ENCODE results near the gene PNCK. TPM values are rescaled to one million over a fixed set of nuclear protein-coding genes. Genes with fewer than 3 reads are reported as not detected.
A peak's percentile ranks its signal among the peaks of the same experiment; 100 is the strongest.

The PNCK gene
- total and polyA plus RNA-seq, 5 experiments from 2014 or later = not detected

DNA sequence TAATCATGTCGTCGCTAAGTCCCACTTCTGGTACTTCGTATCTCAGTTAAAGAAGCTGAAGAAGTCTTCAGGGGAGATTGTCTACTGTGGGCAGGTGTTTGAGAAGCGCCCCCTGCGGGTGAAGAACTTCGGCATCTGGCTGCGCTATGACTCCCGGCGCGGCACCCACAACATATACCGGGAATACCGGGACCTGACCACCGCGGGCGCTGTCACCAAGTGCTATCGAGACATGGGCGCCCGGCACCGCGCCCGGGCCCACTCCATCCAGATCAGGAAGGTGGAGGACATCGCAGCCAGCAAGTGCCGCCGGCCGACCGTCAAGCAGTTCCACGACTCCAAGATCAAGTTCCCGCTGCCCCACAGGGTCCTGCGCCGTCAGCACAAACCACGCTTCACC is 11.3 kb downstream of the PNCK start:
- Mint-ChIP-seq H3K4me1 (peaks cover 0 to 3% (median 1%) of the 10 kb centered on the region in 4 donors), H3K9me3 (peaks cover 0 to 9% (median 0%) of the 10 kb centered on the region in 9 donors), H3K27me3 (peaks cover 2 to 20% (median 4%) of the 10 kb centered on the region in 5 donors), H3K36me3 (no peaks in the 10 kb centered on the region), H3K27ac (no peak overlapping the region), H3K4me3 (peak overlapping the region; percentile 22 to 72 (median 58))
- POLR2A ChIA-PET = interaction anchor here (0.8 kb wide), 1 partner anchor 721 kb away, joined by 3 read pairs; no protein-coding TSS in a partner anchor
- ATAC-seq (no peak), DNase-seq (peak; percentile 33 to 75 (median 52))

DNA sequence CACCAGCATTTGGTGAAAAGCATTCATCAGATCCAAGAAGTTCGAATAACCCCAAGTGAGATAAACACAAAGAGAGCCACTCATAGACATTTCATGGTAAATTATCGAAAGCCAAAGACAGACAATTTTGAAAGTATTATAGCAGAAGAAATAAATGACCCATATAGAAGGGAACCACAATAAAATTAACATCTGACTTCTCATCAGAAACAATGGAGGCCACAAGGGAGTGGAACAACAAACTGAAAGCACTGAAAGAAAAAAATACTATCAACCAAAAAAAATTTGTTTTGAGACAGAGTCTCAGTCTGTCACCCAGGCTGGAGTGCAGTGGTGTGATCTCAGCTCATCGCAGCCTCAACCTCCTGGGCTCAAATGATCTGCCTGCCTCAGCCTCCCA is 14.3 kb downstream of the PNCK start:
- no peak for ATAC-seq
- Mint-ChIP-seq H3K4me3 (no peak overlapping the region), H3K27ac (no peak overlapping the region), H3K27me3 (peaks cover 0 to 19% (median 0%) of the 10 kb centered on the region in 5 donors), H3K36me3 (no peaks in the 10 kb centered on the region), H3K4me1 (peaks cover 0 to 3% (median 1%) of the 10 kb centered on the region in 4 donors), H3K9me3 (peaks cover 0 to 5% (median 0%) of the 10 kb centered on the region in 9 donors)
- DNase-seq = no peak
- POLR2A ChIA-PET = no interaction called here

DNA sequence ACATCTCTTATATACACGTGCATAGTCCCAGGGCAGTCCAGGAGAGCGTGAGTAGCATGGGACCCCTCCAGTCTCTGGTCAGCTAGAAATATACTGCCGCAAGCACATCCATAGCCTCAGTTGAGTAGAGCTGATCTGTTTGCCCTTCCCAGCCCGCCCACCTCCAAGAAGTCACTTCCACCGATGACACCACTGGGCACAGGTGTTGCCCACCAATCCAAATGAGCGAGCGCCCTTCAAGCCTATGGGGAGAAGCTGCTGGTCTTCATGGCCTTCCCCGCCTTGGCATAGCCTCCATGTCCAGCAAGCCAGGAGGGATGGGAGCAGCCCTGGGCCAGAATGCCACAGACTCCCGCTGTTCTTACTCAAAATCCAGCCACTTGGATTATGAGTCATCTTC is 16.5 kb downstream of the PNCK start:
- H3K4me1 Mint-ChIP-seq = peaks cover 0 to 2% (median under 1%) of the 10 kb centered on the region in 4 donors
- POLR2A ChIA-PET = no interaction called here
- peaks cover 0 to 17% (median 0%) of the 10 kb centered on the region in 5 donors for H3K27me3 Mint-ChIP-seq
- peaks cover 0 to 10% (median 0%) of the 10 kb centered on the region in 9 donors for H3K9me3 Mint-ChIP-seq
- H3K4me3 Mint-ChIP-seq = no peak overlapping the region
- DNase-seq (no peak), ATAC-seq (no peak)
- no peaks in the 10 kb centered on the region for H3K36me3 Mint-ChIP-seq
- H3K27ac Mint-ChIP-seq = no peak overlapping the region

DNA sequence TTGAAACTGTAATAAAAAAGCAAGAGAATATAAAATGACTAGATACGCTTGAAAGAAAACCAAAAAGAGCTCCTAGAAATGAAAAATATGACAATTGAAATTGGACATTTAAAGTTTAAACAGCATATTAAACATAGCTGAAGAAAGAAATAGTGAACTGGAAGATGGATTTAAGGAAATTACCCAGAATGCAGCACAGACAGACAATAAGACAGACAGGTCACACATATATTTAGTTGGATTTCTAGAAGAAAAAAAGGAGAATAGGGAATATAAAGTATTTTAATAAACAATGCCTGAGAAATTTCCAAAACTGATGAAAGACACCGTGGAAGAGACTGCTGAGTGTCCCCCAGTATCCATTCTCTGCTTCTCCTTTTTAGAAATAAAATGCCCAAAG is 20.1 kb downstream of the PNCK start:
- DNase-seq (no peak), ATAC-seq (no peak)
- H3K27me3 Mint-ChIP-seq = peaks cover 0 to 6% (median 2%) of the 10 kb centered on the region in 5 donors
- H3K36me3 Mint-ChIP-seq = no peaks in the 10 kb centered on the region
- no peaks in the 10 kb centered on the region for H3K4me1 Mint-ChIP-seq
- POLR2A ChIA-PET = no interaction called here
- H3K9me3 Mint-ChIP-seq = peaks cover 0 to 9% (median 0%) of the 10 kb centered on the region in 9 donors
- no peak overlapping the region for H3K4me3 Mint-ChIP-seq
- no peak overlapping the region for H3K27ac Mint-ChIP-seq

DNA sequence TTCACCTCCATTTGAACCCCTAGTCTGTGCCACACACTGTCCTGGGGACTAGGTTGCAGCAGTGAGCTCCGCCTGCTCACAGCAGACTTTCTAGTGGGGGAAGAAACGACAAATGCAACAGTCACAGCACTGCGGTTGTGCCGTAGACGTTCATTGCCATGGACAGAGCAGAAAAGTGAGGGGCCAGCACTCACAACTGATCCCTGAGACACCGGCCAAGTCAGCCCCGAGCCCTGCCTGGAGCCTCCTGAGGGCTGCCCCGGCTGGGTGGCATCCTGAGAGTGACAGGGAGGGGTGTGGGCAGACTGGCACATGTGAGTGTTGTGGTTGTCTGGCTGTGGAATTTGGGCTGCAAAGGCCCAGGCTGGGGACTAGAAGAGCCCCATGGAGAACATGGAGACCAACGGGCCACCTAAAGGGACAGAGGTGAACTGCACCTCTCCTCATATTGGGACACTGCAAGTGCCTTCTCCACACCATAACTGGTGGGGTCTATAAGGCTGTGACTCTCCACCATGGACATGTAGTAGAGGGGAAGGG is 22.0 kb downstream of the PNCK start:
- Mint-ChIP-seq H3K36me3 (no peaks in the 10 kb centered on the region), H3K27ac (no peak overlapping the region), H3K9me3 (peaks cover 0 to 9% (median 0%) of the 10 kb centered on the region in 9 donors), H3K4me1 (no peaks in the 10 kb centered on the region), H3K4me3 (no peak overlapping the region), H3K27me3 (peaks cover 0 to 7% (median 1%) of the 10 kb centered on the region in 5 donors)
- peak in 1 of 10 donors; percentile 22 for DNase-seq
- POLR2A ChIA-PET = no interaction called here
- peak in 1 of 2 donors; percentile 39 for ATAC-seq

DNA sequence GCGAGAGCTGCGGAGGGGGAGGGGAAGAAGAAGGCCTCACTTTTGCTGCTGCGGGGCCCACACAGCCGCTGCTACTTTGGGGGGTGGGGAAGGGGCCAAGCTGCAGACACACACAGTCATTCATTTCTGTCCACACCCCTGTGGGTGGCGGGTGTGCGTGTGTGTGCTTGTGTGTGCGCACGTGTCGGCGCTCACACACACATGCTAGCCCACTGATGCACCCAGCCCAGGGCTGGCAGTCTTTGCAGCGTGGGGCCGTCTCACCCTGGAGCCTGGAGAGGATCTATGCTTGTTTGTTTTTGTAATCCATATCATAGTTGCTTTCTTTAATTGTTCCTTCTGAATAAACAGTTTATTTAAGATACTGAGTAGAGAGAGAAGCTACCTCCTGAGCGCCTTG is 22.7 kb downstream of the PNCK start:
- Mint-ChIP-seq H3K9me3 (peaks cover 0 to 9% (median 0%) of the 10 kb centered on the region in 9 donors), H3K27me3 (peaks cover 0 to 11% (median 3%) of the 10 kb centered on the region in 5 donors), H3K27ac (no peak overlapping the region), H3K36me3 (peaks cover 0 to 3% (median 0%) of the 10 kb centered on the region in 3 donors), H3K4me3 (no peak overlapping the region), H3K4me1 (no peaks in the 10 kb centered on the region)
- DNase-seq (no peak), ATAC-seq (no peak)
- POLR2A ChIA-PET = no interaction called here

DNA sequence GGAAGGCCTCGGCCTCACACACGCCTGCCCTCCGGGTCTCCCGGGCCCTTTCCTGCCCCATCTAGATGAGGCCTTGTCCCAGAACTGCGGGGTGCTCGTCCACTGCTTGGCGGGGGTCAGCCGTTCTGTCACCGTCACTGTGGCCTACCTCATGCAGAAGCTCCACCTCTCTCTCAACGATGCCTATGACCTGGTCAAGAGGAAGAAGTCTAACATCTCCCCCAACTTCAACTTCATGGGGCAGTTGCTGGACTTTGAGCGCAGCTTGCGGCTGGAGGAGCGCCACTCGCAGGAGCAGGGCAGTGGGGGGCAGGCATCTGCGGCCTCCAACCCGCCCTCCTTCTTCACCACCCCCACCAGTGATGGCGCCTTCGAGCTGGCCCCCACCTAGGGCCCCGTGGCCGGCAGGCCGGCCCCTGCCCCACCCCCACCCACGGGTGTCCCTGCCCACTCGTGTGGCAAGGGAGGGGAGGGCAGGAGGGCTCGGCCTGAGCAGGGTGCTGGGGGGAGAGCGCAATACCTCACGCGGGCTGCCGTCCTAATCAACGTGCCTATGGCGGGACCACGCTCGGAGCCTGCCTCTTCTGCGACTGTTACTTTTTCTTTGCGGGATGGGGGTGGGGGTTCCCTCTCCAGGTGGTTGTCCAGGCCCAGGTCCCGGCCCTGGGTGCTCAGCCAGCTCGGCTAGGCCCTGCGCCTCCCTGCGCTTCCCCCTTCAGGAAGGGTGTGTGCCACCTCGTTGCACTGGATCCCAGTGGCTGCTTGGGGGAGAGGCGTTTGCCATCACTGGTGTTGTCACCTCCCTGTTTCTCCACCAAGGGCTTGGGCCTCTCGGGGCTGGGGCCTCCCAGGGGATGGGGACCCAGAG is 23.5 kb downstream of the PNCK start:
- Mint-ChIP-seq H3K36me3 (peaks cover 0 to 3% (median 0%) of the 10 kb centered on the region in 3 donors), H3K27me3 (peaks cover 0 to 17% (median 4%) of the 10 kb centered on the region in 5 donors), H3K4me3 (no peak overlapping the region), H3K9me3 (peaks cover 0 to 9% (median 0%) of the 10 kb centered on the region in 9 donors), H3K4me1 (no peaks in the 10 kb centered on the region), H3K27ac (no peak overlapping the region)
- ATAC-seq (no peak), DNase-seq (peak in 1 of 10 donors; percentile 16)
- POLR2A ChIA-PET = no interaction called here

DNA sequence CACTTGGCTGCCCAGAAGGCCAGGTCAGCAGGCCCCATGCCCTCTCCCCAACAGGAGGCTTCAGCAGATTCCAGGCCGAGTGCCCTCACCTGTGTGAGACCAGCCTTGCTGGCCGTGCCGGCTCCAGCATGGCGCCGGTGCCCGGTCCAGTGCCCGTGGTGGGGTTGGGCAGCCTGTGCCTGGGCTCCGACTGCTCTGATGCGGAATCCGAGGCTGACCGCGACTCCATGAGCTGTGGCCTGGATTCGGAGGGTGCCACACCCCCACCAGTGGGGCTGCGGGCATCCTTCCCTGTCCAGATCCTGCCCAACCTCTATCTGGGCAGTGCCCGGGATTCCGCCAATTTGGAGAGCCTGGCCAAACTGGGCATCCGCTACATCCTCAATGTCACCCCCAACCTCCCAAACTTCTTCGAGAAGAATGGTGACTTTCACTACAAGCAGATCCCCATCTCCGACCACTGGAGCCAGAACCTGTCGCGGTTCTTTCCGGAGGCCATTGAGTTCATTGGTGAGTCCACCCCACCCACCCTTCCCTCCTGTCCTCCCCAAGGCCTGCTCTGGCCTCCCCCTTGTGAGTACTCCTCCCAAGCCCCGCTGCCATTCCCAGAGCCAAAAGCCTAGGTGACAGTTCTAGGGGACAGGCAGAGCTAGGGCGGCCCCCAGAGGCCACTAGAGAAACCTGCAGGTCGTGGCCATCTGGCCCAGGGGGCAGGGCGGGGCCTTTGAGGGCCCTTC is 24.3 kb downstream of the PNCK start:
- Mint-ChIP-seq H3K27me3 (peaks cover 0 to 25% (median 8%) of the 10 kb centered on the region in 5 donors), H3K27ac (no peak overlapping the region), H3K4me3 (no peak overlapping the region), H3K4me1 (peaks cover 0 to 1% (median 0%) of the 10 kb centered on the region in 4 donors), H3K36me3 (peaks cover 0 to 3% (median 0%) of the 10 kb centered on the region in 3 donors), H3K9me3 (peaks cover 0 to 9% (median 0%) of the 10 kb centered on the region in 9 donors)
- peak; percentile 63 to 76 for ATAC-seq
- POLR2A ChIA-PET = no interaction called here
- DNase-seq = peak in 5 of 10 donors; percentile 23 to 61 (median 34)

DNA sequence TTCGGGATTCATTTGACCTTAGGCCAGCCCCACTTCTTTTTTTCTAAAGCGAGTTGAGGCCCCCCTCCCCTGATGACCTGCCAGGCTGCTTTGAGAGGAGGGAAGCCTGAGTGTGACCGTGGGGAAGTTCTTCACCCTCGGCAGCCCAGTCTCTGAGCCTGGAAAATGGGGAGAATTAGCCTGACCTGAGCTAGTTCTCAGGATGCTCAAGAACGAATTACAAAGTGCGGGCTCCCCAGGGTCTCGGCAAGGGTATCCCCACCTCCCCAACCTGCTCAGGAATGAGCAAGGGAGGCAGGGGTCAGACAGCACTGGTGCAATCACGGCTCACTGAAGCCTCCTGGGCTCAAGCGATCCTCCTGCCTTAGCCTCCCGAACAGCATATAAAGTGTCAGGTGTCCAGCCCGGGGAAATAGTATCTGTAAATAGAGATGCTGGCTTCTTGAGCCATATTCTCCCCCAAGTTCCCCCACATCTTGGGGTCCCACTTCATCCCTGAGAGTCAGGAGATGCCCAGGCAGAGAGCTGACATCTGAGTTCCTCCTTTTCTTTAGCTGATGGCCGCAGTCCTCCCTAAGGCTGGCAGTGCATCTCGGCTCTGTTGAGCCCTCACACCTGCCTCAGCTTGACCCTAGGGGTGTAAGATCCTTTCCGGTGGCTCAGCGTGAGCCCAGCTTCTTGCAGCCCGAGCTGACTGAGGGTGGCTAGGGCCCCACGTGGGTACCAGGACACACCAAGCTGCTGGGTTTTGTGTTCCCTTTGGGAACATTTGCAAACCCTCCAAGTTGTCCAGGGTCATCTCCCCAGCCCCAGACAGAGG is 25.0 kb downstream of the PNCK start:
- DNase-seq = peak in 1 of 10 donors; percentile 31
- no peak overlapping the region for H3K27ac Mint-ChIP-seq

DNA sequence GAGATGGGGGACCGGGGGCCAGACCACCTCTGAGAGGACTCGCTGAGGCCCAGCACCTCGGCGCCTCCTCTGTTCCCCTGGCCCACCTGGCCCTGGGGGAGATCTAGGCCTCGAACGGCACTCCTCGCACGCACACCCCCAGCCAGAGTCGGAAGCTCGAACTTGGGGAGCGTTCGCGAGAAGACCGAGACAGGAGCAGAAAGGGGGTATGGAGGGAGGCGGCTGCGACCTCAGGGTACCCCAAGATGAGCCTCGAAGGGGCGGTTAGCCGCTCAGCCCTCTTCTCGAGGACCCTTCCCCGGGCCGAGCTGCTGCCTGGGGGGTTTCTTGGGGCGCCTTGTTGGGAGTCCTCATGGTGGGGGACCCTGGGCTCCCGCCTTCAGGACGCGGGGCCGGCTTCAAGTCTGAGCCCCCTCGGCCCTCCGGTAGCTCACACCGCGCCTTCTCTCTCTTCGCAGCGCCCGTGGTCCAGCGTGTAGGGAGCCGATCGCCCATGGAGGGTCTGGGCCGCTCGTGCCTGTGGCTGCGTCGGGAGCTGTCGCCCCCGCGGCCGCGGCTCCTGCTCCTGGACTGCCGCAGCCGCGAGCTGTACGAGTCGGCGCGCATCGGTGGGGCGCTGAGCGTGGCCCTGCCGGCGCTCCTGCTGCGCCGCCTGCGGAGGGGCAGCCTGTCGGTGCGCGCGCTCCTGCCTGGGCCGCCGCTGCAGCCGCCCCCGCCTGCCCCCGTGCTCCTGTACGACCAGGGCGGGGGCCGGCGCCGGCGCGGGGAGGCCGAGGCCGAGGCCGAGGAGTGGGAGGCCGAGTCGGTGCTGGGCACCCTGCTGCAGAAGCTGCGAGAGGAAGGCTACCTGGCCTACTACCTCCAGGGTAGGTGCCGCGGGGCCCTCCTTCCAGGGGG is 25.9 kb downstream of the PNCK start:
- H3K4me3 Mint-ChIP-seq = peak overlapping the region in 6 of 10 donors; percentile 30 to 64 (median 42)
- DNase-seq = peak in 1 of 10 donors; percentile 28
- peaks cover 0 to 3% (median 0%) of the 10 kb centered on the region in 3 donors for H3K36me3 Mint-ChIP-seq
- POLR2A ChIA-PET = no interaction called here
- peaks cover 1 to 6% (median 4%) of the 10 kb centered on the region in 4 donors for H3K4me1 Mint-ChIP-seq
- no peak overlapping the region for H3K27ac Mint-ChIP-seq
- ATAC-seq = peak; percentile 33 to 47
- H3K27me3 Mint-ChIP-seq = peaks cover 3 to 36% (median 9%) of the 10 kb centered on the region in 5 donors
- H3K9me3 Mint-ChIP-seq = peaks cover 0 to 4% (median 0%) of the 10 kb centered on the region in 9 donors

More for the DNA sequence above, 25.0 kb downstream of the PNCK start:
- POLR2A ChIA-PET = no interaction called here
- Mint-ChIP-seq H3K36me3 (peaks cover 0 to 3% (median 0%) of the 10 kb centered on the region in 3 donors), H3K4me1 (peaks cover 0 to 1% (median under 1%) of the 10 kb centered on the region in 4 donors), H3K27me3 (peaks cover 0 to 28% (median 8%) of the 10 kb centered on the region in 5 donors), H3K9me3 (peaks cover 0 to 4% (median 0%) of the 10 kb centered on the region in 9 donors), H3K4me3 (peak overlapping the region in 2 of 10 donors; percentile 18 to 31)
- no peak for ATAC-seq

Data from naive thymus-derived CD8-positive, alpha-beta T cell (primary cell).